Renal cortex interstitium (tissue), 3 donors: ENCODE results near the gene FAM50B. TPM values are rescaled to one million over a fixed set of nuclear protein-coding genes. Genes with fewer than 3 reads are reported as not detected.

ENCODE experiments used
- polyA plus RNA-seq, 3 donors: library from polyadenylated mRNA; unstranded; fragments of 120-200 nt; gene quantifications; one replicate each; pipeline ENCODE4 v1.2.1, GENCODE V29; 2013; ENCODE audit not compliant: insufficient read length in 3 of 3

Gene FAM50B
- polyA plus RNA-seq, 3 donors: 10.3 to 15.3 (median 13.2) TPM

Other genes with a start within 250 kb of the FAM50B start
- gene PXDC1, start 97.7 kb upstream of the FAM50B start, polyA plus RNA-seq: 10 to 100 TPM; 19.7 to 23.4 (median 20.4) TPM
- gene FAM217A, start 229.8 kb downstream of the FAM50B start, polyA plus RNA-seq: 1 to 10 TPM; 1.5 to 4.0 (median 2.3) TPM